Islet of Langerhans (tissue), 1 donor: ENCODE results near the gene TNFRSF13B.
"Not testable (repeated sequence)": the region's sequence is repeated elsewhere in the genome, so short reads cannot be mapped to it uniquely, and the experiment has no call there.

ENCODE experiments used
- FAIRE-seq: peaks from one replicate; lab custom pipeline; 2011; peaks lifted over from hg19 to GRCh38; lab: Jason Lieb, UNC

Gene TNFRSF13B

DNA sequence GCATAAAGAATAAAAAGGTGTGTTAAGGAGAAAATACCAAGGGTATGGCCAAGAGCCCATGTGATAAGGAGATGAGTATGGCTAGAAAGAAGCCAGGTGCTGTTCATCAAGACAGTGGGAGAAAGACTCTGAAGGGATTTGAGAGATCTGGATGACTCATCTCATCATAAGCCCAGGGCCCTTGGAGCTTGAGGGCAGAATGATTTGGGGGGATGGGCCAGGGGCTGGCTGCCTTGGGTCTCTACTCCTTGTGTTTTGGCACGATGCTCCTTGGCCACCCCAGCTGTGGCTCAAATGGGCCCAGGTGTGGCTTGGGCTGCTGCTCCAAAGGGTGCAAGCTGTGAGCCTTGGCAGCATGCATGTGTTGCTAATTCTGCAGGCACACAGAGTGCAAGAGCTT is 14.5 kb upstream of the TNFRSF13B start:
- FAIRE-seq: no peak

DNA sequence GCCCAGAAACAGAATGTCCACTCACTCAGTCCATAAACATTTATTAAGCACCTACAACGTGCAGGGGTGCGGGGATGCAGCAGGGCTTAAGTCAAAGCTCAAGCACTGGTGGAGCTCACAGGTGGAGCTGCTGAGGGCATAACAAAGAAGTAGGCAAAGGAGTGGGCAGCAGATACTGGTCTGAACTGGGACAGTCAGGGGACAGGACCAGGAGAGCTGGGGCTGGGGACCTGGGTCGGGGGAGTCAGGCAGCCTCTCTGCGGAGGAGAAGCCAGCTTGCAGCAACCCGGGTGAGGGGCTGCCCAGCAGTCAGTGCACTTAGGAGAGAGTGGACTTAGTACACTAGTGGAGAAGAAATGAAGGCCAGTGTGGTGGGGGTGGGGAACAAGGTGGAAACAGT is 10.0 kb upstream of the TNFRSF13B start:
- FAIRE-seq: no peak

DNA sequence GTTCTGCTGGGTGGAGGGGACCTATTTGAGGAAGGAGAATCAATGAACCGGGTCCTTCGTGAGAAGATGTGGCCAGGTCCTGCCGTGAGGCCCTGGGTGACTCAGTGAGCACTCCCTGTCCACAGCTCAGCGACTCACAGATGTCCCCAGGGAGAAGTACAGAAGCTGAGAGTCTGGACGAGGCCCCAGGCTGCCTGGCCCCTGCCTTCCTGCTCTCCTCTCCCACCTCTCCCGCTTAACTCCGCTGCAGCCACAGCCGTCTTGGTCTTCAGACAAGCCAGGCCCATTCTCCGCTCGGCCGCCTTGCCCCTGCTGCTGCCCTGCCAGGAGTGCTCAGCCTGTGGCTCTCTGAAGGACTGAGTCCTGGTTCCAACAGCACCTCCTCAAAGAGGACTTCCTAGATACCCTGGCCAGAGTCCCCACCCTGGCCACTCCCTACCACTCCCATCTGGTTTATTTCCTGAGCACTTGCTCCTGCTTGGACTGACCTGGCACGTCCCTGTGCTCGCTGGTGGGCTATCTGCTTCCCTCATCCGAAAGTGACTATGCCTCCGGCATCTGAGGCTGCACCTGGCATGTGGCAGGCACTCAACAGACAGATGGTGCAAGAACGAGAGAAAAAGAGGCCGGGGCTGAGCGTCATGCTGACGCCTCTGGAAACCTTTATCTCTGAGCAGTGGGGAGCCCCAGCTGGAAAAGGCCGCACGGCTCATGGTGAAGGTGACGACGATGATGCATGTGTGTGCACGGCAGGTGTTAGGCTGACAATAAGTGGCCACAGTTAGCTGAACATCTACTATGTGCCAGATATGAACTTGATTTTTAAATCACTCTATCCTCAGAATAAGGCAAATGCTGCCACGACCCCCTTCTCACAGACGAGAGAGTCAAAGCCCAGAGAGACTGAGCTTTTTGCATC is 9.2 kb upstream of the TNFRSF13B start:
- FAIRE-seq: no peak

DNA sequence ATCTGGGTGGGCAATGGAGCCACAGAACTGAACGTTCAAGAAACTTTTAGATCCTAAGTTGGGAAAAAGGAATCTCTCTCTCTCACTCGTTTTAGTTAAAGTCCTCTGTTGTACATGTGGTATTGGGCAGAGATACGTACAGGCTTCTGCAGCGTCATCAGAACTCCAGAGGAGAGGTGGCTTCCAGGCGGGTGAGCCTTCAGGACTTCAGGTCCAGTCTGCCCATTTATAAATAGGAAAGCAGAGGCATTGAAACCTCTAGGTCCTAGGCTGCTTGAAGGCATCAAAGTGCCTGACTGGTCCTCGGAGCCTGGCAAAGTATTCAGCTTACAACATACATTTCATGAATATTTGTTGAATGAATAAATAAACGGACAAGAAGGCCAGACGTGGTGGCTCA is 8.1 kb upstream of the TNFRSF13B start:
- FAIRE-seq: no peak

DNA sequence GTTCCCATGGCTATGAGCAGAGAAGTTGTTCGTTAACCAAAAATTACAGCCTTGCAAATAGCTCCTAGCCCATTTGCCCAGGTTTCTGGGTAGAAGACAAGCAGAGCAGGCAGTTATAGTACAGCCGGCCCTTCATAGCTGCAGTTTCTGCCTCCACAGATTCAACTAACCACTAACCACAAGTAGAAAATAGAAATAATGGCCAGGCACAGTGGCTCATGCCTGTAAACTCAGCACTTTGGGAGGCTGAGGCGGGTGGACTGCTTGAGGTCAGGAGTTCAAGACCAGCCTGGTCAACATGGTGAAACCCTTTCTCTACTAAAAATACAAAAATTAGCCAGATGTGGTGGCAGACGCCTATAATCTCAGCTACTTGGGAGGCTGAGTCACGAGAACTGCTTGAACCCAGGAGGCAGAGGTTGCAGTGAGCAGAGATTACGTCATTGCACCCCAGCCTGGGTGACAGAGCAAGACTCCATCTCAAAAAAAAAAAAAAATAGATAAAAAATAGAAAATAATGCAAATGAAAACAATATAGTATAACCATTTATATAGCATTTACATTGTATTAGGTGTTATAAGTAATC is 7.4 kb upstream of the TNFRSF13B start:
- FAIRE-seq: not testable (repeated sequence)

DNA sequence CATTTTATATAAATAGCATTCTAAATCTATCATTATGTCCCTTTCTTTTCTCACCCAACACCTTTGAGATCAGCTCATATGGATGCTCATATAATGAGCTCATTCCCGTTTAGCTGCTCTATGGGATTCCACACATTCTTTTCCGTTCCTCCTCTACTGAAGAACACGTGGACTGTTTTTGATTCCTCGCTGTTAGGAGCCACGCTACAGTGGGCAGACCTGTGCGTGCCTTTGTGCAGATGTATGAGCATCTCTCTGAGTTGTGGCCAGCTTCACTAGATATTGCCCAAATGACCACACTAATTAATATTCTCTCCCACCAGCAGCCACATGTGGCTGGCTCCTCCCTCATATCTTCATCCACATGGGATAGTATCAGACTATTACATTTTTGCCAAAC is 6.0 kb upstream of the TNFRSF13B start:
- FAIRE-seq: no peak

DNA sequence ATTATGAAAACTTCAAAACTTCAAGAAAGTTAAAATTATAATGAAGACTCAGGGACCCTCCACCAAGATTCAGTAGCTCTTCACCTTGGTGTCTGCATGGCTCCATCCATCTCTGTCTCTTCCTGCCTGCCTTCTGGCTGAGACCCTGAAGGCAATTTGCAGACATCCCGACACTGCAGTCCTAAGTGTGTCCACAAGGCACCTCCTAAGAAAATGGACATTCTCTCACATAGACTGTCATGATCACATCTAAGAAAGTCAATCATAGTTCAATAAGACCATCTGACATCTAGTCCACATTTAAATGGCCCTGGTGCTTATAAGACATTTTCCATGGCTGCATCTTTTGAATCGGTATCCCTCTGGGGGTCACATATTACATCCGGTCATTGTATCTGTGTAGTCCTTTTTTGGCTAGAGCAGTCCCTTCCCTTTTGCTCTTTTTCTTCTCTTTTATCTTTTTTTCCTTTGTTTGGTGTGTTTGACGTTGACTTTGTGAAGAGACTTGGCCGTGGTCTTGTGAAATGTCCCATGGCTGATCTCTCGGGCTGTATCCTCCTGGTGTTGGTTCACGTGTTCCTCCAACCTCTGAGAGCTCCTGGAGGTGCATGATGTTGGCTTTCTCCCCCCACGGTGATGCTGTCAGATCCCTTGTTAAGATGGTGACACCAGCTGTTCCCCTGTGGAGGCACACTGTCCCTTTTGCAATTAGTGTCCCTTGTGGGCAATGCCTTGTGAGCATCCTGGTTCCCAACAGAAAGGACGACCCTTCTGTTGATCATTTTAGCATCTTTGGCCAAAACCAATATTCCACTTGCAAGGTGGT is 5.0 kb upstream of the TNFRSF13B start:
- no peak for FAIRE-seq

DNA sequence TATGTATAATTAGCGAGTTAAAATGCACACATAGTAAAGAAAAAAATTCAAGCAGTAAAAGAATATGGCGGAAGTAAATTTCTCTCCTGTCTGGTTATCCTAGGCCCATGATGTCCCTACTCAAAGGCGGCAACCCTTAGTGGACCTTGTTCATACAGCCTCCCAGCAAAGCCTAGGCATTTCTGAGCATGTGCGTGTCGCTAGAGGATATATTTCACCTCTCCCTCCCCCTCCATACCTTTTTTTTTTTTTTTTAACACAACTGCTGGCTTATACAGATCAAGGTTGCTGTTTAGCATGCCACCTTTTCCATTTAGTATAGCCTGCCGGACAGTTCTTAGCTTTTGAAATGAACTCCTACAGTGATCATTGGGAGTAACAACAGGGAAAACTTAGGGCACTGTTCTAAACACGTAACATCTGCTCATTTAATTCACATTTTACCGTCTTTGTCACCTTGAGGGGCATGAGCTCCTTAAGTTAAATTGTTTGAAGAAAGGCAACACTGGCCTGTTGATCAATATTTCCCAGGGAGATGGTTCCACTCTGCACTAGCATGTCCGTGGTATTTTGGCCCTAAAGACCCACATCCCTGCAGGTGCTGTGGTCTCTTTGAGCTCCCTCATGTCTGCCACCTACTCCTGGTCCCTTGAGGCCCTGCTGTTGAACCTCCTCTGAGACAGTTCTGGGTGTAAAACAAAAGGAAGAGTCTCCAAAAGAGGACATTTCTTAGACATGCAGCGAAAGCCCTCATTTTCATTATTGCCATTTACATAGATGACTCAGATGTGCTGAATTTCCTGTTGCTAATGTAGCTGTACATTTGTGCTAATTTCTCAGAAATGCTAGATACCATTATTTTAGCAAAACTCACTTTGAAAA is 4.1 kb upstream of the TNFRSF13B start:
- no peak for FAIRE-seq

DNA sequence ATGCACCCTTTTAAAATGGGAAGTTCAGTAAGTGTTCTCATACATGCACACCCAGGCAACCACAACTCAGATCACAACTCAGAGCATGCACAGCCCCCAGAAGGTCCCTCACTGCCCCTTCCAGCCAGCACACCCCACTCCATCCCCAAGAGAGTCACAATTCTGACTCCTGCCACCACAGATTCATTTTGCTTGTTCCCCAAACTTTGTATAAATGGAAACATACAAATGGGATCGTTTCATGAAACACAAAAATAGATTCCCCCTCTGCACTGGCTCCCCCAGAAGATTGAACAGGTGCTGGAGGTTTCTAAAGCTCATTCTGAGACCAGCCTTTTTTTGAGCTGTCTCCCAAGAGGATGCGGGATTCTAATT is 3.3 kb upstream of the TNFRSF13B start:
- no peak for FAIRE-seq

DNA sequence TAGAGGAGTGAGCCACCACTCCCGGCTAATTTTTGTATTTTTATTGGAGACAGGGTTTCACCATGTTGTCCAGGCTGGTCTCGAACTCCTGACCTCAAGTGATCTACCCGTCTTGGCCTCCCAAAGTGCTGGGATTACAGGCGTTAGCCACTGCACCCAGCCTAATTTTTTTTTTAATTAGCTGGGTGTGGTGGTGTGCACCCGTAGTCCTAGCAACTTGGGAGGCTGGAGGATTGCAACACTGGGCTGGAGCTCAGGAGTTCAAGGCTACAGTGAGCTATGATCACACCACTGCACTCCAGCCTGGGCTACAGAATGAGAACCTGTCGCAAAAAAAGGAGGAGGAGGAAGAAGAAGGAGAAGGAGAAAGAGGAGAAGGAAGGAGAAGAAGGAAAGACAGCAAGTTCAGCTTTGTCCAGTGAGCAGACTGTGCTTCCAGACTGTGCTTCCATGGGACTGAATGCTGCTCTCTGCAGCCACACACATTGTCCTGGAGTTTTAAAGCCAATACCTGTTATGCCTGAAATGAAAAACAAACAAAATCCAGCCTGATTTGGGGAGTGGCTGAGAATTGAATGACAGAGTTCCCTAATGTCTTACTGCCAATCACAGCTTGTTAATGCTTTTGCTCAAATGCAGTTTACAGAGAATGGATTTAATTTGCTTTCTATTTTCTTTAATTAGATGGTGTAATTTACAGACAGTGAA is 2.8 kb upstream of the TNFRSF13B start:
- no peak for FAIRE-seq

DNA sequence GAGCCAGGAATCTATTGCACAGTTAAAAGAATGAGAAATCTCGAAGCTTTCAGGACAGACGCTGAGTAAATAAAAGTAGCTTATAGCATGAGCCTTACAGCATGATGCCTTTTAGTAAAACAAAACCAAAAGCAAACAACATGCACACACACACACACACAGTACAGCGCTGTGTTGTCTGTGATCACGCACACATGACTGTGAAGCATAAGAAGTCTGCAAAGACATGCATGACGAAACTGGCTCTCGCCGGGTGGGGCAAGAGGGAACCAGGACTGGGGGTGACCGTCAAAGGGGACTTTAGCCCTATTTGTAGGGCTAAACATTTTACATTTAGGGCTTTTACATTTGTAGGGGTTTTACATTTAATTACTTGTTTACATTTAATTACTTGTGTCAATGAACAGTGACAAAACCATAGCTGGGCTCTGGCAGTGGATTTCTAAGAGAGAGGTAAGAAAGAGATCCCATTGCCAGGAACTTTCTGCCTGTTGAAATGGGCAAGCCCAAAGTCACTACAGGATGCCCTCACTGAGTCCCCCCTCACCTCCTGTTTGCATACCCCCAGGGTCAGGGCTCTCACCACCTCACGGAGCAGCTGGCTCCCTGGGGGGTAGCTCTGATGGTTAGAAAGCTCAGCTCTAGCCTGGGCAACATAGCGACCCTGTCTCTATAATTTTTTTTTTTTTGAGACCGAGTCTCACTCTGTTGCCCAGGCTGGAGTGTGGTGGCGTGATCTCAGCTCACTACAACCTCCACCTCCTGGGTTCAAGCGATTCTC is 2.0 kb upstream of the TNFRSF13B start:
- no peak for FAIRE-seq

DNA sequence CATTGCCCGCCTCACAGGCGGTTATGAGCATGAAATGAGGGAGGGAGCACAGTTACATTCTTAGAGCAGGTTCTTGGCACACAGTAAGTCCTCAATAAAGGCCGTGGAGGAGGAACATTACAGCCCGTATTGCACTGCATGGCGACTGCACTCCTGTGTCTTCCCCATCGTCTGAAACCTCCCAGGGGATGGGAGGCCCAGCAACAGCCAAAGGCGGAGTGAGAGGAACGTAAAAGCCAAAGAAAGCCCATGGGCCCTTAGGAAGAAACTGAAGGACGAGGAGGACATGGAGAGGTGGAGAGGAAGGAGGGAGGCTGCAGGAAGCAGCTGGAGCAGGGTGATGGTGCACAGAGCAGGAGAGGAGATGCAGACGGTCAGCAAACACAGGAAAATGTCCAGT is 1.1 kb upstream of the TNFRSF13B start:
- not testable (repeated sequence) for FAIRE-seq

DNA sequence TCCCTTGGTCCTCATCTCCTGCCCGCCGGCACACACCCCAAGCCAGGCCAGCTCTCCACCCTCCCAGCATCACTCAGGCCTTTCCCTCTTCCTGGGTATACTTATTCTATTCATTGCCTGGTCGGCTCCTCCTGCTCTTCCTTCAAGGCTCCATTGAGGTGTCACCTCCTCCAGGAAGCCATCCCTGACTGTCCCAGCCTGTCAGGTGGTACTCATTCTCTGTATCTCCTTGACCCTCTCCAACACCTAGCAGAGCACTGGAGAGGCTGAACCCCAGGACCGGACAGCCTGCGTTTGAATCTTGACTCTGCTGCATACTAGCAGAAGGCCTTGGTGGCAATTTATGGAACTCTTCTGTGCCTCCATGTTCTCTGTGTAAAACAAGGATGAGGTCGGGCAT is 428 bp upstream of the TNFRSF13B start:
- FAIRE-seq: no peak

DNA sequence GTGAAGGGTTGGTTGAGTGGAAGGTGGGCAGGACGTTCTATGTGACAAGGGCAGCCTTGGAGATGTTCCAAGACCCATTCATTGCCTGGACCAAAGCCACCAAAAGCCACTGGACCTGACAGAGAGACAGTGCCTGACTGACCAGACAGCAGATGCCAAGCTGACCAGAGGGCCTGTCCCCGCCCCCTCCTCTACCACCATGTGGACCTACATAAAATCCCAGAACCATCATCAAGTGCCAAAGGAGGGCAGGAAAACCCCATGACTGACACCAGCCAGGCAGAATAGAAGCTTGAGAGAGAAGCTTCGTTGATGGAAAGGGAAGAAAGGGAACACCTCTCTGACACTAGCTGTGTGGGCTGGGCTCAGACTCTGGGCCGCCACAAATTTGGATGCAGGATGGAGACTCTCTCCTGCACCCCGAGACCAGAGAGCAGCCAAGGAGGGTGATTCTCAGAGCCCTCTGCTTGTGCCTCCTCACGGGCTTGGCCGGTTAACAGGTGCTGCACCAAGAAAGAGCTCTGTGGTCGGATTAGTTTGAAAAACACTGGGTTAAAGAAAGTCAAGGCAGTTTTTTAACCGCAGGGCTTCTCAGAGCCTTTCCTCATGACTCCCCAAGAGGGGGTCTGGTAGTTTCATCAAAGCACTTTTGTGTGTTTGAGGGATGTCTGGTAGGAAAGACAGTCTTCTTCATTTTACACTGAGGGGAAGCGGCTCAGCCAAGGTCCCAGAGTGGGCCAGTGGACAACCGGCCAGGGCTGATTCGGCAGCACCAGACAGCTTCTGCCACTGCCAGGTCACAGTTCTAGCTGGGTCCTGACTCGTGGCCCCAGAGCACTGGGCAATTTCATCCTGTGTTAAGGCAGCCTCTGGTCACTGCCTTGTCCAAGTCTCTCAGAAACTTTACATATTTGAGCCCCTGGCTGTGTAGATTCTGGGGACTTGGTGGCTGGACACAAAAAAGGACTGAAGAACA is 1.7 kb downstream of the TNFRSF13B start:
- FAIRE-seq: no peak

DNA sequence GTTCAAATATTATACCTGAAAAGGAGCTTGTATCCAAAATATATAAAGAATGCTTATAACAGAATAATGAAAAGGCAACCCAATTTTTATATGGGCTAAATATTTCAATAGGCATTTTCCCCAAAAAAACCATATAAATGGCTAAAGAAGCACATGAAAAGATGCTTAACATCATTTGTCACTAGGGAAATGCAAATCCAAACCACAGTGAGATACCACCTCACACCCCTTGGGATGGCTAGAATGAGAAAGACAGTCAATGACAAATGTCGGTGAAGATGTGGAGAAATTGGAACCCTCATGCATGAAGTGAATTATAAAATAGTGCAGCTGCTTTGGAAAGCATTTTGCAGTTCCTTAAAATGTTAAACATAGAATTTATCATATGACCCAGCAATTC is 3.1 kb downstream of the TNFRSF13B start:
- FAIRE-seq: no peak

DNA sequence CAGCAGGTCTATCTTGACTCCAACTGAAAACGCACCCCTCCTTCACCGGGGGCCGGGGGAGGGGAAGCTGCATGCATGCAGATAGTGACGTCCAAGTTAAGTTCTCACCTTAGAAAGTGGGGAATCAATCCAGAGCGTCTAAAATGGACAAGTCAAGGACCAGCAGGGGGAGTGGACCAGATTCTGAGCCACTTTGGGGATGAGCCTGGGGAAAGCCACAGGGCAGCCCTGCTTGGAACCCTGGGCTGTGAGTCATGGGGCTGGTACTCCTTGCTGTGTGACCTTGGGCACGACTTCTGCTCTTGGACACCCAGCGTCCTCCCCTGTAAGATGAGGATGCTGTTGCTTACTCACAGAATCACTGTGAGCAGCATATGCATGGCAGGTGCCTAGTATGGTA is 9.1 kb downstream of the TNFRSF13B start:
- FAIRE-seq: no peak

DNA sequence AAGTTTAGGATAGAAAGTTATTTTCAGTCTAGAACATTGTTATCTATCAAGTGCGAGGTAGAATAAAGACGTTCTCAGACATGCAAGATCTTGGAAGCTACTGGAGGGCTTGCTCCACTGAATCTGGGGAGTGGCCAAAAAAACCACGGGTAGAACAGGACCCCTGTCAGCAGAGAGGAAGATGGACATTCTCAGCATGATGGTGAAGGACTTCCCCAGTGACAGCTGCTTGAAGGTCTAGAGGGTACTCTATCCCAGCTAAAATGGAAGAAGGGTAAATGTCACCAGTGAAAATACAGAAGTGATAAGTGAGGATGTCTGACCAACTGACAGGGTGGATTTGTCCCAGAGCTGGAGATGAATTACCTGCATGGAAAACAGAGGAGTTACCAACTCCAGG is 10.1 kb downstream of the TNFRSF13B start:
- no peak for FAIRE-seq

DNA sequence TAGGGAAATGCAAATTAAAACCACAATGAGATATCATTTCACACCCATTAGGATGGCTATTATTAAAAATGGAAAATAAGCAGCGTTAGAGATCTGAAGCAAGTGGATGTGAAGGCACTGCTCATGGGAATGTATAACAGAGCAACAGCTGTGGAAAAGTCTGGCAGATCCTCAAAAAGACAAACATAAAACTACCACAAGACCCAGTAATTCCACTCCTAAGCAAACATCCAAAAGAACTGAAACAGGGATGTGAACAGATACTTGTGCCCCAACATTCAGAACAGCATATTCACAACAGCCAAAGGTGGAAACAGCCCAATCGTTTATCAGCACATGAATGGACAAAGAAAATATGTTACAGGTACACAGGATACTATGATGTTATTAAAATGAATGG is 10.9 kb downstream of the TNFRSF13B start:
- FAIRE-seq: not testable (repeated sequence)

DNA sequence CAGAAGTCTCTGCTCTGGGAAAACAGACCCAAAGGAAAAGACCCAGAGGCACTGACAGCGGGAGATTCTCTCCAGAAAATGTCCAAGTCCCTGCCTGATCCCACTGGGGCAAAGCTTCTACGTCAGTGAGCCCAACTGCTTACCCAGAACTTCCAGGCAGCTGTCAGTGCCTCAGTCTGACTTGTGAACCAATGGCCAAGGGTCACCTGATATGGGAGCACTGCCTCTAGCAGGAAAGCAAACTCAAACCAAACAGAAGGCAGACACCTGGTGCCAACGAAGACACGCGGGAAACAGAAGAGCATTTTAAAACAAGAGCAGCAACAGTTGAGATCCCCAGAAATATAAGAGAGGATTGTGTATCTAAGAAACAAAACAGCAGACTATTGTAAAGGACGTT is 16.9 kb downstream of the TNFRSF13B start:
- FAIRE-seq: not testable (repeated sequence)
